Lung (tissue), 12 donors: ENCODE results near the gene FAM228B. TPM values are rescaled to one million over a fixed set of nuclear protein-coding genes. Genes with fewer than 3 reads are reported as not detected.
"Not testable (repeated sequence)": the region's sequence is repeated elsewhere in the genome, so short reads cannot be mapped to it uniquely, and the experiment has no call there.

Source experiments
- ATAC-seq: fragments of 200-7000 bp; cut with Tn5 transposase; one replicate; pipeline ENCODE4 v1.9.1; 2020; ENCODE audit warnings: moderate number of reproducible peaks; ENCODE audit not compliant: insufficient read depth, low FRiP score
- DNase-seq, 3 donors: peaks; one replicate each; pipeline ENCODE4 v3.0.0-alpha.2; 2013 to 2017
- H3K27ac ChIP-seq, 2 donors: one replicate each; pipeline ENCODE4 v1.5.1; 2013; ENCODE audit warnings: mild to moderate bottlenecking in 2 of 2, moderate library complexity in 2 of 2, control low read depth in 1 of 2, inconsistent platforms in 1 of 2, low read depth in 1 of 2, low read length in 1 of 2
- H3K27me3 ChIP-seq, 3 donors: one replicate each; pipeline ENCODE4 v1.5.1; 2013; ENCODE audit warnings: low read length in 2 of 3; ENCODE audit not compliant: control insufficient read depth in 3 of 3, insufficient read depth in 3 of 3
- H3K36me3 ChIP-seq, 4 donors: one replicate each; pipeline ENCODE4 v1.5.1; 2013; ENCODE audit warnings: low read length in 4 of 4, mild to moderate bottlenecking in 1 of 4, moderate library complexity in 1 of 4; ENCODE audit not compliant: control insufficient read depth in 4 of 4, insufficient read depth in 4 of 4
- H3K4me1 ChIP-seq, 5 donors: one replicate each; pipeline ENCODE4 v1.5.1; 2013; ENCODE audit warnings: low read length in 5 of 5, mild to moderate bottlenecking in 2 of 5, moderate library complexity in 1 of 5; ENCODE audit not compliant: control insufficient read depth in 5 of 5, insufficient read depth in 5 of 5
- H3K4me3 ChIP-seq: one replicate; pipeline ENCODE4 v1.5.1; 2013; ENCODE audit warnings: mild to moderate bottlenecking, control low read depth, moderate library complexity
- H3K9ac ChIP-seq, 2 donors: one replicate each; pipeline ENCODE4 v1.5.1; 2013; ENCODE audit warnings: low read length in 2 of 2, control low read depth in 1 of 2; ENCODE audit not compliant: insufficient read depth in 1 of 2
- H3K9me3 ChIP-seq, 4 donors: one replicate each; pipeline ENCODE4 v1.5.1; 2013; ENCODE audit warnings: low read length in 3 of 4, mild to moderate bottlenecking in 1 of 4, moderate library complexity in 1 of 4; ENCODE audit not compliant: control insufficient read depth in 4 of 4, insufficient read depth in 3 of 4
- CTCF ChIP-seq: IDR thresholded peaks from 2 replicates; pipeline ENCODE4 v1.5.1; 2012; ENCODE audit warnings: mild to moderate bottlenecking; ENCODE audit errors: control extremely low read depth, extremely low read depth
- WGBS, 2 donors: extraction: QIAGEN DNeasy Blood & Tissue Kit; methylation state at CpG; one replicate each; pipeline ENCODE4 v1.1.7; 2013; 5-methylcytosine and 5-hydroxymethylcytosine counted together
- polyA plus RNA-seq, 2 donors: library from polyadenylated mRNA; stranded (reverse); fragments of 200-250 nt; gene quantifications; one replicate each; pipeline ENCODE4 v1.2.1, GENCODE V29; 2013
- total RNA-seq, 2 donors: library from RNA; depleted of rRNA in 1 of 2; stranded (reverse); fragments of >200 nt in 1 of 2; gene quantifications; one replicate each; pipeline ENCODE4 v1.2.1, GENCODE V29; 2014 to 2021
- donor health status: control.
- donor health status: control.
- donor health status: Bipolar disorder and iron deficiency.
- donor health status: healthy.
- donor health status: DM: yes; HTN: yes; CAD: no.

FAM228B gene
- total and polyA plus RNA-seq, 4 donors: 5.0 to 35.4 (median 22.0) TPM

DNA sequence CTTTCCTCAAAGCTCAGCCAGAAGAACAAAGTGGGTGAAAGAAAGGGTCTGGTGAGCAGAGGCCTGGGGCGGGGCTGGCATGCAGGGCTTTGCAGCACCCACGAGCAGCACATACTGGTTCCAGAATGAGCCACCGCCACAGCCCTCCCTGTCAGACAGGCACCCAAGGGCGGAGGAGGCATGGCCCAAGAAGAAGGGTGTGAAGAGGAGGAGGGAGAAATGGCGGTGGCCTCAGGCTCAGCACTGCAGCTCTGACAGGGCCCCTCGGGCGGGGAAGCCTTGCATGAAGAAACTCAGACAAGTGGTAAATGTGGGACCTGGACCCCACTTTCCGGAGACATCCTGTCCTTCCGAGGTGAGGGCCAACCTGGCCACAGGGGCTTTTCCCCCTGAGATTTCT, 67.2 kb downstream of the FAM228B start:
- 92 to 93% methylated on average over 9 of the region's 9 CpGs for WGBS, 2 donors
- no peak overlapping the region for H3K27ac ChIP-seq
- no peaks in the 10 kb centered on the region for H3K27me3 ChIP-seq
- no peak overlapping the region for H3K9ac ChIP-seq
- no peak for TF ChIP-seq CTCF
- H3K4me1 ChIP-seq: no peaks in the 10 kb centered on the region
- DNase-seq (no peak), ATAC-seq (no peak)
- no peaks in the 10 kb centered on the region for H3K36me3 ChIP-seq
- H3K9me3 ChIP-seq: peaks cover 0 to 2% (median 0%) of the 10 kb centered on the region in 4 donors
- H3K4me3 ChIP-seq: no peak overlapping the region

DNA sequence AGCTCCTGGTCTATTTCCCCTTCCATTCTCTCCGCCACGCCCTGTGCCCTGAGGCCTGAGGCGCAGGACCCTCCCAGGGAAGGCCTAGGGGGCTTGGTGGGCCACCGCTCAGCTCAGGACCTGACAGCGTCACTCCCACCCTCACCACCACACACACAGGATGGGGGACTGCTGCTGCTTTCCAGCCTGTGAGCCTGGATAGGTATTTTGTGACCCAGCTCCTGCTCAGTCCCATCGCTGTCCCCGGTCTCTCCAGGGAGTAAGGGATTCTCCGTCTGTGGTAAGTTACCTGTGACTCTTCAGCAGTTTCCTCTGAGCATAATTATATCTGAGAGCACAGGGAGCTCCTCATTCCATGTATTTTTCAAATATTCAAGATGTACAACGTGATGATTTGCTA, 67.9 kb downstream of the FAM228B start:
- no peak for DNase-seq
- no peaks in the 10 kb centered on the region for H3K4me1 ChIP-seq
- peaks cover 0 to 2% (median 0%) of the 10 kb centered on the region in 4 donors for H3K9me3 ChIP-seq
- no peak overlapping the region for H3K27ac ChIP-seq
- 91 to 94% methylated on average over 9 of the region's 9 CpGs for WGBS, 2 donors
- no peaks in the 10 kb centered on the region for H3K36me3 ChIP-seq
- no peak overlapping the region for H3K4me3 ChIP-seq
- H3K9ac ChIP-seq: no peak overlapping the region
- no peak for TF ChIP-seq CTCF
- no peak for ATAC-seq
- H3K27me3 ChIP-seq: no peaks in the 10 kb centered on the region

- H3K36me3 ChIP-seq: no peaks in the 10 kb centered on the region
- DNase-seq (no peak), ATAC-seq (no peak)
- peaks cover 0 to 2% (median 0%) of the 10 kb centered on the region in 4 donors for H3K9me3 ChIP-seq
- WGBS, 2 donors: 71 to 78% methylated on average over 5 of the region's 5 CpGs
- no peak overlapping the region for H3K27ac ChIP-seq
- no peak overlapping the region for H3K9ac ChIP-seq
- no peak overlapping the region for H3K4me3 ChIP-seq
- H3K4me1 ChIP-seq: no peaks in the 10 kb centered on the region
- no peaks in the 10 kb centered on the region for H3K27me3 ChIP-seq
- no peak for TF ChIP-seq CTCF
Measured at GRCh38 chr2:24191848-24192247, 68.6 kb downstream of the FAM228B start.

DNA sequence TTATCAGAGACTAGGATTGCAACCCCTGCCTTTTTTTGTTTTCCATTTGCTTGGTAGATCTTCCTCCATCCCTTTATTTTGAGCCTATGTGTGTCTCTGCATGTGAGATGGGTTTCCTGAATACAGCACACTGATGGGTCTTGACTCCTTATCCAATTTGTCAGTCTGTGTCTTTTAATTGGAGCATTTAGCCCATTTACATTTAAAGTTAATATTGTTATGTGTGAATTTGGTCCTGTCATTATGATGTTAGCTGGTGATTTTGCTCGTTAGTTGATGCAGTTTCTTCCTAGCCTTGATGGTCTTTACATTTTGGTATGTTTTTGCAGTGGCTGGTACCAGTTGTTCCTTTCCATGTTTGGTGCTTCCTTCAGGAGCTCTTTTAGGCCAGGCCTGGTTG, 73.9 kb downstream of the FAM228B start:
- WGBS, 2 donors: 86 to 100% methylated on average over 1 of the region's 1 CpG
- H3K9me3 ChIP-seq, H3K4me1 ChIP-seq, ATAC-seq, H3K27me3 ChIP-seq, H3K27ac ChIP-seq, DNase-seq, H3K9ac ChIP-seq, H3K36me3 ChIP-seq, H3K4me3 ChIP-seq: not testable (repeated sequence)
